Endothelial cell of umbilical vein (primary cell): ENCODE measurements around the gene GALNT2. TPM values are rescaled to one million over a fixed set of nuclear protein-coding genes. Genes with fewer than 3 reads are reported as not detected.

Source experiments
- BruUV-seq: library from RNA; stranded (reverse); fragments of 400-500 nt; replicated peaks from 2 replicates; lab custom pipeline; 2021; lab: Mats Ljungman, UMichigan
- CTCF ChIA-PET: fragments of 300-600, 350-600 bp; sonication (Branson Sonifier 250); formaldehyde crosslinking; loops from one replicate; lab custom pipeline; 2021; ENCODE audit warnings: antibody characterized with exemption, inconsistent platforms; lab: Charles Lee
- POLR2A ChIA-PET: fragments of 300-600, 350-600 bp; sonication (Branson Sonifier 250); formaldehyde crosslinking; loops from one replicate; lab custom pipeline; 2021; ENCODE audit warnings: antibody characterized with exemption, inconsistent platforms; lab: Charles Lee
- DNase-seq: peaks from one replicate; pipeline ENCODE4 v3.0.0-alpha.2; 2011; ENCODE audit warnings: low read depth, low spot score
- FAIRE-seq: peaks from 2 replicates; lab custom pipeline; 2011; peaks lifted over from hg19 to GRCh38; lab: Jason Lieb, UNC
- H2AFZ ChIP-seq: 2 replicates; pipeline ENCODE4 v1.6.0; 2012; ENCODE audit warnings: low read depth, low read length, control low read depth, inconsistent platforms
- H3K27ac ChIP-seq: 2 replicates; pipeline ENCODE4 v1.5.1; 2011; ENCODE audit warnings: low read depth, mild to moderate bottlenecking, control low read depth, low read length, moderate library complexity; ENCODE audit not compliant: insufficient read depth
- H3K27me3 ChIP-seq, 2 experiments: 2 replicates each; pipeline versions ENCODE4 v1.6.0 to v1.6.1; 2011; ENCODE audit warnings: low read length in 2 of 2, mixed read lengths in 1 of 2; ENCODE audit not compliant: control insufficient read depth in 2 of 2, insufficient read depth in 2 of 2
- H3K36me3 ChIP-seq, 2 experiments: 2 replicates in 1 of 2; 3 replicates in 1 of 2; pipeline ENCODE4 v1.5.1; 2011; ENCODE audit warnings: low read length in 2 of 2, mild to moderate bottlenecking in 1 of 2, moderate library complexity in 1 of 2; ENCODE audit not compliant: control insufficient read depth in 2 of 2, insufficient read depth in 2 of 2; ENCODE audit errors: extremely low read depth in 1 of 2
- H3K4me1 ChIP-seq: 3 replicates; pipeline ENCODE4 v1.5.1; 2011; ENCODE audit warnings: mild to moderate bottlenecking, low read length; ENCODE audit not compliant: control insufficient read depth, insufficient read depth; ENCODE audit errors: extremely low read depth
- H3K4me2 ChIP-seq: 2 replicates; pipeline ENCODE4 v1.6.1; 2011; ENCODE audit warnings: low read length, control low read depth, mixed read lengths; ENCODE audit not compliant: insufficient read depth
- H3K4me3 ChIP-seq, 3 experiments: fragments of 200-600 bp in 1 of 3; sonication (generic), shearing (Covaris generic) in 1 of 3; replicated peaks in 1 of 3; 2 replicates each; pipeline ENCODE4 v1.5.1; 2011 to 2016; ENCODE audit warnings: control low read depth in 3 of 3, low read length in 3 of 3, mild to moderate bottlenecking in 2 of 3, inconsistent platforms in 1 of 3, low read depth in 1 of 3, moderate library complexity in 1 of 3; ENCODE audit not compliant: insufficient read depth in 1 of 3
- H3K79me2 ChIP-seq: 2 replicates; pipeline ENCODE4 v1.6.0; 2012; ENCODE audit warnings: low read length, inconsistent platforms; ENCODE audit not compliant: control insufficient read depth, insufficient read depth
- H3K9ac ChIP-seq: replicated peaks from 2 replicates; pipeline ENCODE3; 2011; ENCODE audit warnings: low read length, control low read depth; ENCODE audit not compliant: insufficient read depth; ENCODE audit errors: extremely low read depth
- H3K9me1 ChIP-seq: replicated peaks from 3 replicates; pipeline ENCODE4 v1.6.0; 2011; ENCODE audit warnings: mild to moderate bottlenecking, low read length; ENCODE audit not compliant: control insufficient read depth, insufficient read depth; ENCODE audit errors: extremely low read depth
- H3K9me3 ChIP-seq: replicated peaks from 2 replicates; pipeline ENCODE4 v1.5.1; 2012; ENCODE audit warnings: low read length, inconsistent platforms; ENCODE audit not compliant: control insufficient read depth, insufficient read depth
- H4K20me1 ChIP-seq: replicated peaks from 2 replicates; pipeline ENCODE3; 2011; ENCODE audit warnings: mild to moderate bottlenecking, low read length; ENCODE audit not compliant: control insufficient read depth, insufficient read depth; ENCODE audit errors: extremely low read depth
- CTCF ChIP-seq, 2 donors: IDR thresholded peaks; 1 replicate in 1 of 2; 2 replicates in 1 of 2; pipeline ENCODE4 v1.5.1; 2011; ENCODE audit warnings: low read length in 2 of 2, mild to moderate bottlenecking in 2 of 2, moderate library complexity in 2 of 2, control low read depth in 1 of 2, inconsistent platforms in 1 of 2, low read depth in 1 of 2; ENCODE audit not compliant: insufficient read depth in 1 of 2; ENCODE audit errors: extremely low read depth in 1 of 2
- EZH2 ChIP-seq: IDR thresholded peaks from 2 replicates; pipeline ENCODE4 v1.6.1; 2012; ENCODE audit warnings: borderline replicate concordance, low read depth, mild to moderate bottlenecking, moderate library complexity, low read length, inconsistent platforms; ENCODE audit not compliant: severe bottlenecking
- FOS ChIP-seq: IDR thresholded peaks from 2 replicates; pipeline ENCODE4 v1.6.1; 2011; ENCODE audit warnings: mild to moderate bottlenecking, low read length, moderate library complexity, borderline replicate concordance; ENCODE audit not compliant: insufficient read depth
- GATA2 ChIP-seq: IDR thresholded peaks from 2 replicates; pipeline ENCODE4 v1.7.0; 2011; ENCODE audit warnings: low read depth, mild to moderate bottlenecking, moderate library complexity, mixed read lengths, low read length; ENCODE audit not compliant: insufficient read length, insufficient read depth
- JUN ChIP-seq: IDR thresholded peaks from 2 replicates; pipeline ENCODE4 v1.6.1; 2011; ENCODE audit warnings: borderline replicate concordance, low read depth; ENCODE audit not compliant: insufficient read length, insufficient read depth
- MAX ChIP-seq: IDR thresholded peaks from 2 replicates; pipeline ENCODE4 v1.6.1; 2011; ENCODE audit not compliant: insufficient read depth, insufficient read length
- MYC ChIP-seq: IDR thresholded peaks from one replicate; pipeline ENCODE4 v1.6.1; 2011; ENCODE audit warnings: mild to moderate bottlenecking, low read depth, low read length
- POLR2A ChIP-seq: IDR thresholded peaks from 2 replicates; pipeline ENCODE4 v1.6.1; 2012; ENCODE audit warnings: low read depth, mild to moderate bottlenecking, control low read depth, low read length
- POLR2AphosphoS5 ChIP-seq: IDR thresholded peaks from 2 replicates; pipeline ENCODE4 v1.6.1; 2012; ENCODE audit warnings: low read depth, mild to moderate bottlenecking, control low read depth, low read length, moderate library complexity; ENCODE audit not compliant: insufficient read depth
- dilution Hi-C: fragments of 300-500 bp; cut with MboI; formaldehyde crosslinking; loops from one replicate; pipeline ENCODE4 v1.15.0; 2019; ENCODE audit warnings: low sequenced_read_pairs; ENCODE audit not compliant: extremely low pct_ligation_motif_present
- intact Hi-C: fragments of 100-400 bp; cut with micrococcal nuclease; formaldehyde crosslinking; loops from one replicate; pipeline ENCODE4 v1.10.0; 2022
- polyA plus RNA-seq, 4 experiments: library from polyadenylated mRNA; depleted of rRNA in 3 of 4; stranded (reverse) in 3 of 4; unstranded in 1 of 4; fragments of >200 nt; gene quantifications; 2 replicates each; pipeline versions ENCODE4 v1.2.1 to v1.2.3, GENCODE V29; 2011 to 2012; ENCODE audit warnings: missing spikeins in 1 of 4
- total RNA-seq: library from RNA; stranded (reverse); gene quantifications from 2 replicates; pipeline ENCODE4 v1.2.3, GENCODE V29; 2021

The GALNT2 gene
- total and polyA plus RNA-seq, 2 donors (not counting 3 experiments of a cell fraction or from before 2014, with no cell fraction given) = 56.3 to 77.5 TPM

GRCh38 chr1:230064283-230064682, 2.8 kb upstream of the GALNT2 start:
- Histone ChIP-seq H2AFZ (no peak overlapping the region), H3K79me2 (peaks cover 17% of the 10 kb centered on the region), H3K27me3 (peaks cover 4 to 6% of the 10 kb centered on the region in 2 experiments), H3K4me2 (no peak overlapping the region), H3K4me1 (peaks cover 11% of the 10 kb centered on the region), H3K9ac (no peak overlapping the region), H3K9me3 (no peaks in the 10 kb centered on the region), H3K27ac (no peak overlapping the region), H3K4me3 (no peak overlapping the region), H4K20me1 (peaks cover 2% of the 10 kb centered on the region), H3K9me1 (no peaks in the 10 kb centered on the region), H3K36me3 (no peaks in the 10 kb centered on the region)
- DNase-seq (no peak), FAIRE-seq (no peak)
- dilution Hi-C loops (no loop called here), intact Hi-C loops (no loop called here)
- TF ChIP-seq FOS (no peak), CTCF (IDR thresholded peaks at IDR 0.05; ENCODE audit: extremely low read depth in 1 of 2, insufficient read depth in 1 of 2, low read depth in 1 of 2, low read length in 2 of 2) (no peak), GATA2 (no peak), EZH2 (no peak), MAX (no peak), JUN (no peak), POLR2AphosphoS5 (no peak), POLR2A (no peak), MYC (no peak)
- POLR2A ChIA-PET = no interaction called here
- BruUV-seq = no TSS peak
- CTCF ChIA-PET = no interaction called here
